ENCODE data around the gene AGO4.

AGO4 gene

DNA sequence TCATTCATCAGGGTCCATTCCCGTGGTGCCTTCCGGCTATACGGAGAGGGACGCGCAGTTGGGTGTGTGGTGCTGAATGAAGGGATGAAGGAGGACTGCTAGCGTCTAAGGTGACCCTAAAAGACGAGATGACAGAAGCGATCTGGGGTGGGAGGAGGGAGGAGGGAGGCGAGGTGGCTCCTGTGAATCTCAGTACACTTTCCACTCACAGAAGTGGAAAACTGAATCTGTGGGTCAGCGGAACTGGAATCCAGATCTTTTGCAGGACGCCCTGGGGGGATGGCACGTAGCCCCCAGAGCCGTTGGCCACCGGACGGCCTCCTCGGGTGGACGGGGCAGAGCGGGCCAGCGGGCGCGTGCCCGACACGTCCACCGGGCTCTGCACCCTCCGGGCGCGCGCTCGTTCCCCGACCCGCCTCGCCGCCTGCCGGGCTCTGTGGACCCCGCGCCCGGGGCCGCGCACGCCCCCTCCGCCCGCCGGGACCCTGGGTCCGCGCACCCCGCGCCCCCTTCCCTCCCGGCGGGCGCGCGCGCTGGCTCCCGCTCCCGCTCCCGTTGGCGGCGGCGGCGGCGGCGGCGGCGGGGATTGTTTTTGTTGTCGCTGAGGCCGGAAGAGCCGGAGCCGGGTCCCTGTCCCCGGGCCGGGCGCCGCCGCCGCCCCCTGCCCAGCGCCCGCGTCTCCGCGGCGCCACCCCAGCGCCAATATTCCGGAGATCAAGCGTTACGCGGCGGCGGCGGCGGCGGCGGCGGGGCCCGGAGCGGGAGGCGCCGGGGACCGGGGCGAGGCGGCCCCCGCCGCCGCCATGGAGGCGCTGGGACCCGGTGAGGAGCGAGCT lies at the start of gene AGO4:
AGO4 (plus strand) TSS at position 403 of the 836 bp plus-strand sequence; CDS start at position 804, 401 bp downstream.
- H3K4me2 ChIP-seq (ENCODE audit: low read length), result peak within 1 kb of the TSS; percentile 79
- H3K27ac ChIP-seq (ENCODE audit: low read depth, low read length, poor library complexity, severe bottlenecking), result peak within 1 kb of the TSS; percentile 75
- no peaks in the 10 kb centered on the region for H3K9me2 ChIP-seq (ENCODE audit: low read depth, low read length)
- H3K9me3 ChIP-seq (ENCODE audit: low read length), result no peaks in the 10 kb centered on the region
- H3K36me3 ChIP-seq (ENCODE audit: insufficient read depth, low read length), result no peaks in the 10 kb centered on the region
- H3K4me3 ChIP-seq (ENCODE audit: low read depth, low read length, poor library complexity, severe bottlenecking), result peak within 1 kb of the TSS; percentile 98
- H3K9ac ChIP-seq (ENCODE audit: low read length), result peak within 1 kb of the TSS; percentile 94
- H3K27me3 ChIP-seq (ENCODE audit: insufficient read depth, low read length), result no peaks in the 10 kb centered on the region
- no peaks in the 10 kb centered on the region for H3K79me2 ChIP-seq (ENCODE audit: insufficient read depth, low read length)
- peaks cover 59% of the 10 kb centered on the region for H3K4me1 ChIP-seq (ENCODE audit: insufficient read depth, low read length, severe bottlenecking)
- peak within 1 kb of the TSS; percentile 98 for H2AFZ ChIP-seq (ENCODE audit: low read length)
- no peaks in the 10 kb centered on the region for H4K20me1 ChIP-seq (ENCODE audit: insufficient read depth, low read length)
- 0 out of 2 replicates have a peak, but pooled peaks cover 5% of the 10 kb centered on the region for H3F3A ChIP-seq (ENCODE audit: insufficient read depth, low read length)
- TF ChIP-seq, protein P1, sequence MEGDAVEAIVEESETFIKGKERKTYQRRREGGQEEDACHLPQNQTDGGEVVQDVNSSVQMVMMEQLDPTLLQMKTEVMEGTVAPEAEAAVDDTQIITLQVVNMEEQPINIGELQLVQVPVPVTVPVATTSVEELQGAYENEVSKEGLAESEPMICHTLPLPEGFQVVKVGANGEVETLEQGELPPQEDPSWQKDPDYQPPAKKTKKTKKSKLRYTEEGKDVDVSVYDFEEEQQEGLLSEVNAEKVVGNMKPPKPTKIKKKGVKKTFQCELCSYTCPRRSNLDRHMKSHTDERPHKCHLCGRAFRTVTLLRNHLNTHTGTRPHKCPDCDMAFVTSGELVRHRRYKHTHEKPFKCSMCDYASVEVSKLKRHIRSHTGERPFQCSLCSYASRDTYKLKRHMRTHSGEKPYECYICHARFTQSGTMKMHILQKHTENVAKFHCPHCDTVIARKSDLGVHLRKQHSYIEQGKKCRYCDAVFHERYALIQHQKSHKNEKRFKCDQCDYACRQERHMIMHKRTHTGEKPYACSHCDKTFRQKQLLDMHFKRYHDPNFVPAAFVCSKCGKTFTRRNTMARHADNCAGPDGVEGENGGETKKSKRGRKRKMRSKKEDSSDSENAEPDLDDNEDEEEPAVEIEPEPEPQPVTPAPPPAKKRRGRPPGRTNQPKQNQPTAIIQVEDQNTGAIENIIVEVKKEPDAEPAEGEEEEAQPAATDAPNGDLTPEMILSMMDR (IDR thresholded peaks at IDR 0.05; ENCODE audit: low read length), result no peak
- no peak for TF ChIP-seq EZH2 (IDR thresholded peaks at IDR 0.05; ENCODE audit: borderline replicate concordance, low read length)

DNA sequence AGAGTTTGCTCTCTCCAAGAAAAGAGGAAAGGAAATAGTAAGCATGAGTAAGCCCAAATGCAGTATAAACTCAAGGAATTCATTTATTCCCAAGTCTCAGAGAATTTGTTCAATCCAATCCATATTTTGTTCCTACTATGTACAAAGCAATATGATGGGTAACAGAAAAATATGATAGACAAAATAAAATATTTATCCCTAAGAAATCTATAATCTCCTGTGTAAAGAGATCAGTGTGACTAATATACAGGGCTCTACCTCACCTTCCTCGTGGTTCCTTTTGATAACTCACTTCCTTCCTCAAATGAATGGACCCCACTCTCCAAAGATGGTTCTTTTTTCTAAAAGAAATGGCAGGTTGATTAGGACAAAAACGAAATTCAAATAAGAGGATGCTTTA lies 45.7 kb upstream of the AGO4 start:
- Histone ChIP-seq H3F3A (ENCODE audit: insufficient read depth, low read length) (no peaks in the 10 kb centered on the region), H3K27me3 (ENCODE audit: insufficient read depth, low read length) (no peaks in the 10 kb centered on the region), H3K4me3 (ENCODE audit: low read depth, low read length, poor library complexity, severe bottlenecking) (no peak overlapping the region), H3K9me3 (ENCODE audit: low read length) (no peaks in the 10 kb centered on the region), H3K27ac (ENCODE audit: low read depth, low read length, poor library complexity, severe bottlenecking) (no peak overlapping the region), H3K4me2 (ENCODE audit: low read length) (no peak overlapping the region), H3K9ac (ENCODE audit: low read length) (no peak overlapping the region), H4K20me1 (ENCODE audit: insufficient read depth, low read length) (no peaks in the 10 kb centered on the region), H3K36me3 (ENCODE audit: insufficient read depth, low read length) (peaks cover 85% of the 10 kb centered on the region), H3K9me2 (ENCODE audit: low read depth, low read length) (no peaks in the 10 kb centered on the region), H2AFZ (ENCODE audit: low read length) (no peak overlapping the region), H3K79me2 (ENCODE audit: insufficient read depth, low read length) (peaks cover 24% of the 10 kb centered on the region), H3K4me1 (ENCODE audit: insufficient read depth, low read length, severe bottlenecking) (peaks cover 20% of the 10 kb centered on the region)
- no peak for TF ChIP-seq EZH2 (IDR thresholded peaks at IDR 0.05; ENCODE audit: borderline replicate concordance, low read length)
- TF ChIP-seq, protein P1 (IDR thresholded peaks at IDR 0.05; ENCODE audit: low read length), result no peak

DNA sequence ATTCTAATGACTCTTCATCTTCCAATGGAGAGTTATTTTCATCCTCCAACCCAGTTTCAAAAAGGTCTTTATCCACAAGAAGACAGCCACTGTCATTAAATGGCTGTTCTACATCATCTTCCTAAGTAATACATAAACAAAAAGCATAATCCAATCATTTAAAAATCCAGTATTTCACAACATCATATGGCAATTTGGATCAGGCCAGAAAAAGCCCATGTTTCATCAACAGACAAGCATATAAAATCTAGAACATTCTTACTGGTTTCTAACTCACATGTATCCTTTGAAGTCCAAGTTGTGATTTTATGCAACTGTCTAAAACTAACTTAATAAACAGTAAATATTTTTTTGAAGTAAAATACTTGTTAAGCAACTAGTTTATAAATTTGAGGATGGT lies 44.6 kb upstream of the AGO4 start:
- Histone ChIP-seq H3K9me2 (ENCODE audit: low read depth, low read length) (no peaks in the 10 kb centered on the region), H3K4me1 (ENCODE audit: insufficient read depth, low read length, severe bottlenecking) (peaks cover 30% of the 10 kb centered on the region), H4K20me1 (ENCODE audit: insufficient read depth, low read length) (no peaks in the 10 kb centered on the region), H3K36me3 (ENCODE audit: insufficient read depth, low read length) (peaks cover 80% of the 10 kb centered on the region), H3K79me2 (ENCODE audit: insufficient read depth, low read length) (peaks cover 32% of the 10 kb centered on the region), H3K27me3 (ENCODE audit: insufficient read depth, low read length) (no peaks in the 10 kb centered on the region), H3K9me3 (ENCODE audit: low read length) (no peaks in the 10 kb centered on the region), H3K4me2 (ENCODE audit: low read length) (no peak overlapping the region), H2AFZ (ENCODE audit: low read length) (no peak overlapping the region), H3K27ac (ENCODE audit: low read depth, low read length, poor library complexity, severe bottlenecking) (no peak overlapping the region), H3K4me3 (ENCODE audit: low read depth, low read length, poor library complexity, severe bottlenecking) (no peak overlapping the region), H3F3A (ENCODE audit: insufficient read depth, low read length) (no peaks in the 10 kb centered on the region), H3K9ac (ENCODE audit: low read length) (no peak overlapping the region)
- TF ChIP-seq EZH2 (IDR thresholded peaks at IDR 0.05; ENCODE audit: borderline replicate concordance, low read length), result no peak
- TF ChIP-seq, protein P1 (IDR thresholded peaks at IDR 0.05; ENCODE audit: low read length), result no peak
